Measurements from ENCODE around the gene TRIM71.
"Not testable (repeated sequence)": the region's sequence is repeated elsewhere in the genome, so short reads cannot be mapped to it uniquely, and the experiment has no call there.

TRIM71 gene

DNA sequence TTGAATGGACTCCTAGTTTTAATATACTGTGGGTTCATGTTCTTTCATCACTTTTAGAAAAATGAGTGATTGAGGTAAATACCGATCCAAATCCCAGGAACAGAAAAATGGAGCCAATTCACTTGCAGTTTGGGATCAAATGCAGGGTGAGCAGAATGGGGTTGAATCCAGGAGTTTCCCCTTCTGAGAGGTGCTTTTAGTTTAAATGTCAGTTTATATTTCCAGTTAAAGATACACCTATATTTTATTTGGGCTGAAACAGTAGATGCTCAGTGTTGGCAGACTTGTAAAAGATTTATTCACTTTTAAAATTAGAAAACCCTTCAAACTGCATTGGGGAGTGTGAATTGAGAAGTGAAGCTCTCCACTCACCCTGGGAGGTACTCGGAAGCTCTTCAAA, 2.6 kb downstream of the TRIM71 start:
- DNase-seq = no peak

DNA sequence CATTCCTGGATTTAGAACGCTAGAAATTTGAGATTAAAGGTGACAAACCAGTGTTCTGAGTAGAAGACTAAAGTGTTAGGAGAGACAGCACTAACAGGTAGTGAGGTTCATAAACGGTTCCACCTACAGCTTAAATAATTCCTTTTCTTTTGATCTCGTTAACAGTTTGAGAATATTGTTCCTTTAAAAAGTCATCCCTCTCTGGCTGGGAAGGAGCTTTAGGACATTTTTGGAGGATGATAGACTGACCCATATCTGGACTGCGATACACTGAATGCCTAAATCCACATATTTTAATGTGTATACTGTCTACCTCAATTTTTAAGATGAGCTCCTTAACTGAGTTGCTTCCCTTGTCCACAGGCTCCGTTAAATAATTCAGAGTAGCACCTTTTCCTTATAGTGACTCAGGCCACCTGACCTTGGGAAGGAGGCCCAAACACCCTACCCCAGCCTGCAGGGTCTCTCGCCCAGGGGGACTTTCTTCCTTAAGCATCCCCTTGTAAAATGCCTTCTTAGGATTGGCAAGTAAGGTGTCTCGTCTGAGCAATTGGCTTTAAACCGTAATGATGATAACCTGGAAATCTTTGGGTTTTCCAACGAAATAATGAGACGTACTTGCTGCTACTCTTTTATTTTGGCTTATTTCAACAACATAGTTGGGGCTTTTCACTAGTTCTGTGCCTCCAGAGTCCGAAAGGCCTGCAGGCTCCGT, 3.3 kb downstream of the TRIM71 start:
- DNase-seq = no peak

DNA sequence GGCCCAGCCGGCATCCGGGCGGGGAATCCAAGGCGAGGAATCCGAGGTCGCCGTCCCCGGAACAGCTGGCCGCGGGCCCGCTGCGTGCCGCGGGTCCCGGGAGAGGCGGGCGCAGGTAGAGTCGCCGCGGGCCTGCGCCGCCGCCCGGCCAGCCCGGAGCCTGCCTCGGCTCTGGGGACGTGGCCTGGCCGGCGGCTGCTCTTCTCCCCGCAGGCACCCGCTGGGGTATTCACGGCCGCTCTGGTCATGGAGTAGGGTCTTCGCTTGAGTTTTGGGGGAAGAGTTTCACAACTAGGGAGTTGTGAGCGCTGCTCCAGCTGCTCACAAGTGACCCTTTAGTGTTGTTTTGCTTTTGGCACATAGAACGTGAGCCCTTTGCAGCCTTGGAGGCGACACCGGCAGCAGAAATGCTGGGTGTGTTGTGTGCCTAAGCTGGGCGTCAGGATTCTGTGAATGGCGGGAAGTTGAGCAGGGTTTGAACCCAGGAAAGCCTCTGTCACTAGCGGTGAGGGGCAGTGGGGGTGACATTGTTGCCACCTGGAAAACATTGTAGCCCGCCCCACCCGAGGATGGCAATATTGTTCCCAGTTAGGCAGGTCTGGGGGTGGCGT, 4.0 kb downstream of the TRIM71 start:
- DNase-seq = no peak

DNA sequence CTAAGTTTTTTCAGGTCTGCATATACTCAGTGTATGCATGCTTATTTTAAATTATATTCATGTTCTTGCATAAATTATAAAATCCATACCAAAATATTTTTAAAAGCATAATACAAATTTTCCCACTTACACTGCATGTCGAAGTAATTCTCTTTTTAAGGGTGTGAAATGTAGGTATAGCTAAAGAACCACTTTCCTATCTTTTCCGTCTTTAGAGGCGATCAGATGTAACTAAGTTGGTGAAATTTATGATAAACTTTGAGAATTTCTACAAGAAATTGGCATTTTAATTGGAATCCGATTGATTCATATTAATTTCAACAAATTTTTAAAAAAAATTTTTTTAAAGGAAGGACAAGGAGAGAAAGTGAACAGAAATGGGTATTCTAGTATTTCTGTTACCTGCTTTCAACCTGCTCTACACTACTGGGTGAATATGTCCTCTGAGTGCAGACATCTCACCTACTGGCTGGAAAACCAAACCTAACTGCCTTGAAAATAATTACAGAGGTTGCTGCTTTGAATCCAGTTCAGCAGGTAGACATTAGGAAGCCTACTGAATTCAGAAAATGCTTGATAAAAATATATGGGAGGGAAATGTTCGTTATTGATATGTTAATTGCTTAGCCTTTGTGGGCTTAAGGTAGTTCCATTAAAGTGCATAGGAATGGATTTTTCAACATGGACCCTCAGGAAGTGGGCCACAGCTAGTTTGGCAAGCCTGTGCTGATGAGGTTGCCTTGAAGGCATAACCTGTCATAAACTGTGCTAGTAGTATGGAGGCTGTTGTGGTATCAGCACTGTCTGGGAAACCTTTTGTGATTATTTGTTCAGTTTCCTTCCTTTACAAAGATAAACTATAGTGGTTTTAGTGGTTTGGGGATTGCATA, 5.1 kb downstream of the TRIM71 start:
- no peak for DNase-seq

DNA sequence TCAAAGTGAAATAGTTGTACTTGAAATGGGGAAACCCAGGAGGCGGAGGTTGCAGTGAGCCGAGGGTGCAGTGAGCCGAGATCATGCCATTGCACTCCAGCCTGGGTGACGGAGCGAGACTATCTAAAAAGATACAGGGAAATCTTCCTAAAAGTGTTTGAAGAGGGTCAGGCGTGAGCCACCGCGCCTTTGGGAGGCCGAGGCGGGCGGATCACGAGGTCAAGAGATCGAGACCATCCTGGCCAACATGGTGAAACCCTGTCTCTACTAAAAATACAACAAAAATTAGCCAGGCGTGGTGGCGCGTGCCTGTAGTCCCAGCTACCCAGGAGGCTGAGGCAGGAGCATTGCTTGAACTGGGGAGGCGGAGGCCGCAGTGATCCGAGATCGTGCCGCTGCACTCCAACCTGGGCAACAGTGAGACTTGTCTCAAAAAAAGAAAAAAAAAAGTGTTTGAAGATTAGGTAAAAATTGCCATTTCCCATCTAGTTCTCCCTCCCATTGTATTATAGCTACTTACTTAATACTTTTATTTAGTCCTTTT, 5.9 kb downstream of the TRIM71 start:
- not testable (repeated sequence) for DNase-seq

DNA sequence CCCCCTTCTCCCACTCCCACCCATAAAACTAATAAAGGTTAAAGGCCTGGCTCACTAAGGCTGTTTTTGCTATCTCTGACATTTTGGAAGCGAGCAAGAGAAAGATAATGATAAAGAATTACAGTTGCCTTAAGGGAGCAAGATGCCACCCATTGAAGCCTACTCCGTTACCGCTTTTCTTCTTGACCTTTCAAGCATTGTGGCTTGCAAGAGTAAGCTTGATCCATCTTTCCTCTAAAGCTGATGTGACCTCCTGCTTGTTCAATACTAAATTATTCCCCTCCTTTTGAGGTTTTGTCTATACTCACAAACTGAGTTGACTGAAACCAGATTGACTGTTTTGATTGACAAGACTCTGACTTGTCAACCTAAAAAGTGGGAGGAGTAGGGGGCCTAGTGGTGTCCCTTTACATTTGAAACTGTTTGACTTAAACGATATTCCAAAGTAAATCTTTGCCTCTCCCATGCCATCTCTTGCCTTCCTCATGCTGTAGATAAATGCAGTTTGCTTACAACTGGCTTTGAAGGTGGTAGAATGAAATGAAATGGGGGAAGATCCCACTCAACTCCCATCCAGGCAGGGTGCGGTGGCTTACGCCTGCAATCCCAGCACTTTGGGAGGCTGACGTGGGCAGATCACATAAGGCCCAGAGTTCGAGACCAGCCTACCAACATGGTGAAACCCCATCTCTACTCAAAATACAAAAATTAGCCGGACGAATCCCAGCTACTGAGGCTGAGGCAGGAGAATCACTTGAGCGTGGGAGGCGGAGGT, 8.0 kb downstream of the TRIM71 start:
- no peak for DNase-seq

DNA sequence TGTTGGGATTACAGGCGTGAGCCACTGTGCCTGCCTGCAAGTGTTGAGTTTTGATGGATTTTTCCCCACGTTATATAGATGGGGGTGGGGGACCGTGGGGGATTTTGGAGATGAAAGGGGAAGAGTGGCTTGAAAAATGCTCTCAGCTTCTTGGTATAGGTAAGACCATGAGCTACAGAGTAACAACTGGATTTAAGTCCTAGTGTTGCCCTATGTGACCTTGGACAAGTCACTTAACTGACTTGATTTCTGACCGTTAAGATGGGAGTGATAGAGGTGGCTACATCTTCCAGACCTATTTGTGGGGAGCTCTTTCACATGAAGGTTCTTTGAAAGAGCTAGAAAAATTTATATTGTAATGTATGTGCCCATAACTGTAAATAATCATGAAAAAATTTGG, 13.3 kb downstream of the TRIM71 start:
- DNase-seq = no peak

DNA sequence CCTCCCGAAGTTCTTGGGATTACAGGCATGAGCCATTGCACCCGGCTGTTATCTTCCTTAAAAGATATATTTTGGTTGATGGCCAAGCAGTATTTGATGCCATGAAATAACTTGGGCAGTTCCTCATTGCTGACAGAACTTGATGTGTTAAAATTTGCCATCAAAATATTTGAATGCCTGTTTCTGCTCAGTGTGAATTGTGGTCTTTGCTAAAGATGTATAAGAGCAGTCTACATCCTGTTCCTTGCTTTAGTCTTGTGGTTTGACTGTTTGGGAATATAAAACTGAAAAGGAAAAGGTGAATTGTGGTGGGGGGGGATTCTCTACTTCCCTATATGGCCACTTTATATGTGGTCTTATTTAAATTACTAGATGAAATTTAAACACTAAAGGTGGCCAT, 14.0 kb downstream of the TRIM71 start:
- DNase-seq = no peak

DNA sequence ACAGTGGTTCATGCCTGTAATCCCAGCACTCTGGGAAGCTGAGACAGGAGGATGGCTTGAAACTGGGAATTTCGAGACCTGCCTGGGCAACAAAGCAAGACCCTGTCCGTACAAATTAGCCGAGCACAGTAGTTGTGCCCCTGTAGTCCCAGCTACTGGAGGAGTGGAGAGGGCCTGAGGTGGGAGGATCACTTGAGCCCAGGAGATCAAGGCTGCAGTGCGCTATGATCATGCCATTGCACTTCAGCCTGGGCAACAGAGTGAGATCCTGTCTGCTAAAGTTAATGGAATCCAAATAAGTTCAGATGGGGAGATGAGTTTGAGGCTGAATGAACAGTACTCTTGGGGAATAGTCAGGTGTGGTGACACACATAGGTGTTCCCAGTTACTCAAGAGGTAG, 14.4 kb downstream of the TRIM71 start:
- DNase-seq = no peak

DNA sequence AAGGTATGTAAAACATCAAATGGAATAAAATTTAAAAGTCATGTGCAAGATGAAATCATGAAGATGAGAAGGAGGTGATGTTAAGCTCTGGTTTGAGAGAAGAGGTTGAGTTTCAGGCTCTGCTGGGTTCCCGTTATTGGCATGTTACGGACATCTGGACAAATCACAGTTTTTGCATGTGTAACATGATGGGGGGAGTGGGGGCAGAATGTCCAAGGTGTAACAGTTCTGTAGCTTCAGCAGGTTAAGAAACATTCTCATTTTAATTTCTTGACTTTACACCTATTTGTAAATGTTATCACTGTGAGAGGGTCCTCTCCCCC, 17.2 kb downstream of the TRIM71 start:
- no peak for DNase-seq

DNA sequence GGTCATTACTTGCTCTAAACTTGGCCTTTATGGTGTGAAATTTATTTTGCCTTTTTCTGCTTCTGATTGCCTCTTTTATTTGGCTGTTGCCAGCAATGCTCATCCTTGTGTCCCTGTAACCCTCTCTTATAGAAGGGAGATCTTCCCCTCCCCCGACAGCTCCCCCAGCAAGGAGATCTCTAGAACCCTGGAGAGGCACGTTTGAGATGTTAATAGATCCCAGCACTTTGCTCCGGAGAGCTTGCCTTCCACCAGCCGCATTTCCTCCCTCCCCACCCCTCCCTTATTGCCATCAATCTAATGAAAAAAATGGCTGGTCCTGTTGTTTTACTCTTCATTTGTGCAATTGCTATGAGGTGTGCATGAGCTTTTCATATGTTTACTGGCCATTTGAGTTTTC, 18.2 kb downstream of the TRIM71 start:
- DNase-seq = no peak

DNA sequence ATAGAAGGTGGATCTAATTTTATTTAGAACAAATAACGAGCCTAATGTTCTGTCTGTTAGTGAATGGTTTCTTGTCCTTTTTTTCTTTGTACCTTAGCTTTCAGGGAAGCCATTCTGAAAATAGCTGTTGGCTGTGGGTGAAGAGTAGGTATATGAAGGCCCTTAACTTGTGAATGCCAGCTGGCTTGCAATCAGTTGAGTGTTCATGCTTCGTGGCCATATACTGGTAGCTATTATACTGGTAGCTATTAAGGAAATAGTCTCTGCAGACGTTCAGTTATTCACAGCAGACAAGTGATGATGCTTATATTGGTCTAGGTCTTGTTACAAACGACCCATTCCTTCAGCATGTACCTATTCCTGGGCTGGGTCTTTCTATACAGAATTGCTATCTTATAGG, 18.8 kb downstream of the TRIM71 start:
- no peak for DNase-seq

DNA sequence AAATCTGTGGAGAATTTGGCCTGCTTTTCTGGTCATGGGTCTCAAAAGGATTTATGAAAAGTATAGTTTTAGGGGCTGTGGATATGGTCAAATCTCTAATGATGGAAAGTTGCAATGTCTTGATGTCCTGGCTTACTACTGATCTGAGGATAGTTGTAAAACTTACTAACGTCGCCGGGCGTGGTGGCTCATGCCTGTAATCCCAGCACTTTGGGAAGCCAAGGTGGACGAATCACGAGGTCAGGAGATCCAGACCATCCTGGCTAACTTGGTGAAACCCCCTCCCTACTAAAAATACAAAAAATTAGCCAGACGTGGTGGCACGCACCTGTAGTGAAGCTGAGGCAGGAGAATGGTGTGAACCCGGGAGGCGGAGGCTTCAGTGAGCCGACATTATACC, 19.6 kb downstream of the TRIM71 start:
- DNase-seq = no peak

DNA sequence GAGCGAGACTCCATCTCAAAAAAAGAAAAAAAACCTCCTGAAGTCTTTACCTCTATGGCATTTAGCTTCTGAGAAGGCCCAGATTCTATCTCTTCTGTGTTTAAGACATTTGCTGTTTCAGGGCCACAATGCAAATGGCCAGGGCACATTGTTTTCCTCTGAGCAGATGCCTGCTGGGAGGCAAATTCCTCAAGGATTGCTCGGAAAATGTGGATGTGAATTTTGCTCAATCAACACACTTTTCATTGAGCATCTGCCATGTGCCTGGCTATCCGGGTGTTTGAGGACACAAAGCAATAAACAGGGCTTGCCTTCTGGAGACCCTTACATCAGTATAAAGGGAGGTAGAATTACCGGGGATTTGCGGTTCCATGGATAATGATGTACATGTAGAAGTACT, 20.0 kb downstream of the TRIM71 start:
- no peak for DNase-seq

DNA sequence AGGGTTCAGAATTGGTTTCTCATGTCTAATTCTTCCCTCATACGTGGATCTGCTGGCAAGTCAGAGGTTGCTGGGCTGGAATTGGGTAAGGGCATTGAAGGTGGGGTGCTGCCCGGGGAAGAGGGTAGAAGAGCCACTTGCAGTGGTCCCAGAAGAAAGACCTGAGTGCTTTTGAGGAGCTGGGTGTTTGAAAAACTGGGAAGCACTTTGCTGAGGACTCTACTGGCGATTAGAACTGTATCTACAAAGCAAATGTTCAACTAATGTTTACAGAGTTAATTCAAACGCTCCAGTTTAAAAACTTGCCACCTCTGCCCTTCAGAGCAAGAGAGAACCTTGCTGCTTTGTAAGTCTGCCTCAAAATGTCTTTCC, 21.9 kb downstream of the TRIM71 start:
- DNase-seq = no peak

DNA sequence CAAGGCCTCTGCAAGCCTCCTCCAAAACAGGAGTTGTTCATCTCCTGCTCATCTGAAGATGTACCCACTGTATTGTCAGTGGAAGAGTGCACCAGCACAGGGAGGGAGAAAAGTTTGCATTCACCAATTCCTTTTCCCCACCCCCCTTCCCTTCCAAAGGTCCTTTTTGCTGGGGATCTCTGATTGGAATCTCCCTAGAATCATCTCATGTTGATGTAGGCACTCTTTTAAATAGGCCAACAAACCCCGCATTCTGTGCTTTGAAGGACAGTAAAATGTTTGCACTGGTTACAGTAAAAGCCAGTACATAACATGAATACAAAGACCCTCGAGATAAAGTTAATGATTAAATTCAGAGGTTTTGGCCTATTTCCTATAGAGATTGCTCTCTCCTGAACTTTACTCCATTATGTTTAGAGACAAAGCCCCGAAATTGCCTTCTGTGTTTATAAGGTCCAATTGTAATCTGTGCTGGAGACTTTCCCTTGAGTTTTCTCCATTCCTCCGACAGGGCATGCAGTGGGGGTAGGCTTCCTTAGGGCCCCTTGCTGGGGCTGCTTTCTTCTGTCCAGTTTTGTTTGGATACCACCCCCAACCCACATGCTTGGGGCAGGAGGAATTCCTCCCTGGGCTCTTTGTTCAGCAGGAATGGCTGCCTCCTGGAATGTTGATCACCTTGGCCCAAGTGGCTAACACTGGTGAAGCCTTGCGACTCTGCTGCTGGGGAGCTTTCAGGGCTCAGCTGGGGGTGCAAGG, 22.5 kb downstream of the TRIM71 start:
- no peak for DNase-seq

DNA sequence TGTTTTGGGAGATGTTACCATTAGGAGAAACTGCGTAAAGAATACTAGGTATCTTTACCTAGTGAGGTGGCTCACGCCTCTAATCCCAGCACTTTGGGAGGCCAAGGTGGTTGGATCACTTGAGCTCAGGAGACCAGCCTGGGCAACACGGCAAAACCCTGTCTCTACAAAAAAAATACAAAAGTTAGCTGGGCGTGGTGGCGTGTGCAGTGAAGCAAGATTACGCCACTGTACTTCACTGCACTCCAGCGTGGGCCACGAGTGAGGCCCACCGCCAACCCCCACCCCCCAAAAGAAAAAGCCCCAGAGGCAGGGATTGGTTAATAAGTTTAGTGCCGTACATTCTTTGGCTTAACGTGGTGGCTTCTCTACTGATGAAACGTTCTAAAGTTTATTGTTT, 23.5 kb downstream of the TRIM71 start:
- no peak for DNase-seq

DNA sequence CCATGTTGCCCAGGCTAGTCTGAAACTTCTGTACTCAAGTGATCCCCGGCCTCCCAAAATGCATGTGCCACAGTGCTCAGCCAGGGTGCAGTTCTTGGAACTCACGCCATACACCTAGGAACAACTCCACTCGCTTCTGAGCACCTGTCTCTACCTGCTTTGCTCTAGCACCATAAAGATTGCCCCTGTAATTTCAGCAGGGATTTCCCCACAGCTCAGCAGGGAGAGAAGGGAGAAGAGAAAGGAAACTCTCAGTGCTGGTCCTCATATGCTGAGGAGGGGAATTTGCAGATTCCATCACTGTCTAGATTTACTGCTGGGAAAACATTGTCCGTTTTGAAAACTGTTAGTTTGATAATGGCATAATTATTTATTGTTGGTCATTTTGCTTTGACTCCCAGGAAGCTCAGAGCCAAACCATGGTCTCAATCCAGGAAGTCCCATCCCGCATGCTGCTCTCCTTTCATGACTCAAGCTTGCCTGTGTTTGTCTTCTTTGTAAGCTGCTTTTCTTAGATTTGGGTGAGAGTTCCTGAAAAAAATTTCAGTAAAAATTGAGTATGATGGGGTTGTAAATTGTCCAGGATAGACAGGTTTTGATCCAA, 24.2 kb downstream of the TRIM71 start:
- DNase-seq = no peak

DNA sequence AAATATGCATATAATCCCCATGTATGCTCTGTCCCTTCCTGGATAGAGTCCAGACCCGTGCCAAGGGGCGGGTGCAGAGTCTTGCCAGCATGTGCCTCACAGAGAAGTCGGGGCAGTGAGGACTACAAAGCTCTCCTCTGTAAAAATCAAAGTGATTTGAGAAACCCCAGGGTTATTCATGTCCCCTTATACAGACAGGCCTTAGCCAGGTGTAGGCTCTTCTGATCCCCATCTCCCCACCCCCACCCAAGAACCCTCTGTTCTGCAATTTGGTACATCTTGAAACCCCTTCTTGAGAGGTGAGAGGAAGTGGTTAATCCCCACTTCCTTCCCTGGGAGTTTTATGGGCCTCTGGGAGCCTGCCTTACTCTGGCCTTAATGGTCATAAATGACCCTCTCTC, 24.7 kb downstream of the TRIM71 start:
- DNase-seq = no peak

DNA sequence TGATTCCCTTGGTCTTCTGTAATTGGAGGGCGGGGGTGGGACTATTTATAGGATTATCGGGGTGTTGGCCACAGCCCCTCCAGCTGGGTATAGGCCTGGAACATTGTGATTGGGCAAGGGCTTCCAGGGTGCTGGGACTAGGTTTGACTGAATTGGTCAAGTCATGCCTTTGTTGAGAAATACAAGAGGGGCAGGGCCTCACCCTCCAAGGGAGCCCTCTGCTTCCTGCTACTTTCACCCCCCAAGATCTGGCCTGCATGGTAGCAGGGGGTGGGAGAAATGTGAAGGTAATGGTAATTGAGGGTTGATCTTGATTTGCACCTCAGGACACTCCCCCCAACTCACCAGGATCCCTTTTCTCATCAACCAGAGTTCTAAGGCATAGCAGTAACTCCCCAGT, 25.2 kb downstream of the TRIM71 start:
- DNase-seq = no peak

DNA sequence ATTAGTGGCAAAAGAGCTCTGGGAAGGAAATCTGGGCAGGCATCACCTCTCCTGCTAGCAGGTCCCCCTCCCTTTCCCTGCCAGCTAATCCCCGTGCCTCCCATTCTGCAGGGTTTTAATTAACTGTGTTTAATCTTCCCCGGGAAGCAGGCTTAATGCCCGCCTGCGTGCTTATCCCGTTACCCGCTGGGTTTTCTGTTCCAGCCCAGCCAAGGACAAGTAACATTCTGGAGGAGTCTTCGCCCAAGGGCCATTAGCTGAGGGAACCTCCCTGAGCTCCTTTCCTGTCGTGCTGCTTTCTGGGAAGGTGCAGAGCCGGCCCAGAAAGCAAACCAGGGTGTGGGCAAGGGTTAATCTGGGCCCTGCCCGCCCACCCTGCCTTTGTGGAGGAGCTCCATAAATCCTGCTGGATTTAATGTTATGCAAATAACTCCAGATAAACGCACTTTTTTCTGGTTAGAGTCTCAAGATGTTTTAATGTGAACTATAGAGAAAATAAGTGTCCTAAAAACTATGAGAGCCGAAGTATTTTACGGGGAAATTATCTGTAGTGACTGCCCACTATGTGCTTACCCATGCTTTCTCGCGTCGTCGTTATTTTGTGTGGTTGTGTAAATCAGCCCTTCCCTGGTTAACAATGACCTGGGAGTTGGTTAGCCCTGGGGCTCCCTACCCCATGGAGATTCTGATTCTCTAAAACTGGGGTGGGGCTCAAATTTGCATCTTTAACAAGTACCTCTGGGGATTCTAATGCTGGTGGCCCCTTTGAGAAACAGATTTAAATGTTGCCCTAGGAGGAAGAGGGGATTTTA, 25.9 kb downstream of the TRIM71 start:
- DNase-seq = no peak

All from SW 1271 (cell line).